Loucy (cell line): Measurements from ENCODE around the gene SLC24A2.

Experiments
- H2AFZ ChIP-seq: fragments of 200-600 bp; sonication (generic); 2 replicates; pipeline ENCODE4 v1.6.0; 2016; ENCODE audit warnings: antibody characterized with exemption, mild to moderate bottlenecking, low read length, moderate library complexity
- H3F3A ChIP-seq: fragments of 200-600 bp; 2 replicates; pipeline ENCODE4 v1.6.0; 2016; ENCODE audit warnings: antibody characterized with exemption, low read depth, mild to moderate bottlenecking
- H3K27me3 ChIP-seq: fragments of 200-600 bp; sonication (generic); 2 replicates; pipeline ENCODE4 v1.6.1; 2014; ENCODE audit warnings: low read length, mild to moderate bottlenecking; ENCODE audit not compliant: insufficient read depth, poor library complexity, severe bottlenecking
- H3K36me3 ChIP-seq: fragments of 200-600 bp; sonication (generic); 2 replicates; pipeline ENCODE4 v1.6.1; 2016; ENCODE audit warnings: low read length; ENCODE audit not compliant: insufficient read depth
- H3K4me1 ChIP-seq: fragments of 200-600 bp; sonication (generic); 2 replicates; pipeline ENCODE4 v1.5.1; 2014; ENCODE audit warnings: low read length, mild to moderate bottlenecking; ENCODE audit not compliant: insufficient read depth, poor library complexity, severe bottlenecking
- H3K4me2 ChIP-seq: fragments of 200-600 bp; sonication (generic); 2 replicates; pipeline ENCODE4 v1.6.0; 2014; ENCODE audit warnings: antibody characterized with exemption, low read length, low read depth, mild to moderate bottlenecking; ENCODE audit not compliant: poor library complexity, severe bottlenecking
- H3K4me3 ChIP-seq: fragments of 200-600 bp; sonication (generic); 2 replicates; pipeline ENCODE4 v1.5.1; 2014; ENCODE audit warnings: low read length, mild to moderate bottlenecking, mixed read lengths; ENCODE audit not compliant: poor library complexity, severe bottlenecking
- H3K79me2 ChIP-seq: fragments of 200-600 bp; sonication (generic); 2 replicates; pipeline ENCODE4 v1.6.1; 2014; ENCODE audit warnings: low read length; ENCODE audit not compliant: insufficient read depth
- H3K9ac ChIP-seq: fragments of 200-600 bp; sonication (generic); 2 replicates; pipeline ENCODE4 v1.6.0; 2014; ENCODE audit warnings: mild to moderate bottlenecking, low read depth, low read length, moderate library complexity; ENCODE audit not compliant: poor library complexity, severe bottlenecking
- H3K9me2 ChIP-seq: fragments of 200-600 bp; sonication (generic); replicated peaks from 2 replicates; pipeline ENCODE4 v1.6.1; 2016; ENCODE audit warnings: low read depth, low read length, mixed read lengths
- H3K9me3 ChIP-seq: fragments of 200-600 bp; sonication (generic); 2 replicates; pipeline ENCODE4 v1.6.1; 2014; ENCODE audit warnings: mild to moderate bottlenecking, antibody characterized with exemption, low read length, low read depth; ENCODE audit not compliant: insufficient read depth
- H4K20me1 ChIP-seq: fragments of 200-600 bp; sonication (generic); 2 replicates; pipeline ENCODE4 v1.6.0; 2014; ENCODE audit warnings: antibody characterized with exemption, low read length, mild to moderate bottlenecking; ENCODE audit not compliant: insufficient read depth, poor library complexity, severe bottlenecking
- CTCF ChIP-seq: fragments of 200-600 bp; sonication (generic); conservative IDR thresholded peaks from 2 replicates; pipeline ENCODE4 v1.5.1; 2014; ENCODE audit warnings: mild to moderate bottlenecking, antibody characterized with exemption, low read length
- EZH2phosphoT487 ChIP-seq: fragments of 200-600 bp; IDR thresholded peaks from 2 replicates; pipeline ENCODE4 v1.6.1; 2018; ENCODE audit warnings: antibody characterized with exemption, mild to moderate bottlenecking, moderate library complexity, borderline replicate concordance

SLC24A2 gene

GRCh38 chr9:19746223-19746622, 42.6 kb downstream of the SLC24A2 start:
- Histone ChIP-seq H3K36me3 (no peaks in the 10 kb centered on the region), H3K4me2 (no peak overlapping the region), H3K27me3 (no peaks in the 10 kb centered on the region), H3K9me3 (no peaks in the 10 kb centered on the region), H3K79me2 (no peaks in the 10 kb centered on the region), H3K9ac (no peak overlapping the region), H3K4me1 (no peaks in the 10 kb centered on the region), H3F3A (no peaks in the 10 kb centered on the region), H4K20me1 (no peaks in the 10 kb centered on the region), H3K9me2 (no peaks in the 10 kb centered on the region), H2AFZ (no peak overlapping the region), H3K4me3 (no peak overlapping the region)
- no peak for TF ChIP-seq EZH2phosphoT487
- TF ChIP-seq CTCF: no peak

GRCh38 chr9:19741178-19741577, 47.7 kb downstream of the SLC24A2 start:
- Histone ChIP-seq H3K36me3 (no peaks in the 10 kb centered on the region), H3F3A (no peaks in the 10 kb centered on the region), H3K4me1 (no peaks in the 10 kb centered on the region), H3K4me3 (no peak overlapping the region), H3K4me2 (no peak overlapping the region), H3K9ac (no peak overlapping the region), H3K79me2 (no peaks in the 10 kb centered on the region), H4K20me1 (no peaks in the 10 kb centered on the region), H3K27me3 (no peaks in the 10 kb centered on the region), H2AFZ (no peak overlapping the region), H3K9me2 (no peaks in the 10 kb centered on the region), H3K9me3 (no peaks in the 10 kb centered on the region)
- TF ChIP-seq CTCF (no peak), EZH2phosphoT487 (no peak)
